Effector CD8-positive, alpha-beta T cell (primary cell): ENCODE measurements around the gene PCMTD2.

ENCODE experiments used
- DNase-seq: peaks from one replicate; lab custom pipeline; 2025; lab: John Stamatoyannopoulos, UW
- total RNA-seq, 4 experiments: gene quantifications; one replicate each; lab custom pipeline; 2026; lab: John Stamatoyannopoulos, UW

PCMTD2 gene
- total RNA-seq = 77.9 to 120 (median 118) reads per million in 4 experiments

DNA sequence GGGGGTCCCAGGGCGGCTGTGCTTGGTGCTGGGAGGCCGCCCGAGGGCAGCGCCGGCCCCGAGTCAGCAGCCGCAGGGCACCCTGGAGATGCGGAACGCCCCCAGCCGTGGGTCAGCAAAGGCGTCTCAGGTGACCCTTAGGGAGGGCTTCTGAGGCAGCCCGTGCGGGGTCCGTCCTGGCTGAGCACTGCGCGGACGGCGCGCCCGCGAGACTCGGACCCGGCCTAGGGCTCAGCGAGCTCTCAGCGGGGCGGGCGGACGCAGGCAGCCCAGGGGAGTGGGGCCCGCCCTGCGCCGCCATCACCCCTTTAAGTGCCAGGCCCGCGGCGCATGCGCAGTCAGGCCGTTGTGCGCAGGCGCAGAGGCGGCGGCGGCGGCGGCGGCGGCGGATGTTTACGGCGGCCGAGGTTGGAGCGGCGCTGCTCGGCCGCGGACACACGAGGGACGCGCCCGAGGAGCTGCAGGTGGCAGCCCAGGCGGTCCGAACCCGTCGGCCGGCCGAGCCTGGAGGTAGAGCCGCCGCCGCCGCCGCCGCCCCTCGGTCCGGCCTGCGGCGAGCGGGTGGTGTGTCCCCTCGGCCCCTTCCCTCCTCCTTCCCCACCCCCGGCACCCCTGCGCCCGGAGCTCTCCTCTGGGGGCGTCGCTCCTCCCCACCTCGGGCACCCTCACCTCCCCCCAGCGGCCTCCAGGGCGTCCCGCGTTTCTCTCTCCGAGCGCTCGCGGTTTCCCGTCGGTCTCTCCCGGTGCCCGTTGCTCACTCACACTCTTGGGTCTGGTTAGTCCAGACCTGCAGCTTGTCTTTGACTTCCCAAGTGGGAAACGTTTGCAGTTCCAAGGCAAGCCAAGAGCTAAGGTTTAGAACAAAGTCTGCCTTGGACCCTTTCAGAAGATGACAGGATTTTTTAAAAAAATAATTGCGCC is at the start of gene PCMTD2:
PCMTD2 (plus strand) TSS at position 388 of the 921 bp plus-strand sequence. CDS start 4,218 bp downstream, outside the sequence.
- peak; percentile 82 for DNase-seq

- no peak for DNase-seq
Observed at GRCh38 chr20:64206614-64207013, 48.9 kb upstream of the PCMTD2 start.

- no peak for DNase-seq
Observed at GRCh38 chr20:64207641-64208590, 47.6 kb upstream of the PCMTD2 start.

DNA sequence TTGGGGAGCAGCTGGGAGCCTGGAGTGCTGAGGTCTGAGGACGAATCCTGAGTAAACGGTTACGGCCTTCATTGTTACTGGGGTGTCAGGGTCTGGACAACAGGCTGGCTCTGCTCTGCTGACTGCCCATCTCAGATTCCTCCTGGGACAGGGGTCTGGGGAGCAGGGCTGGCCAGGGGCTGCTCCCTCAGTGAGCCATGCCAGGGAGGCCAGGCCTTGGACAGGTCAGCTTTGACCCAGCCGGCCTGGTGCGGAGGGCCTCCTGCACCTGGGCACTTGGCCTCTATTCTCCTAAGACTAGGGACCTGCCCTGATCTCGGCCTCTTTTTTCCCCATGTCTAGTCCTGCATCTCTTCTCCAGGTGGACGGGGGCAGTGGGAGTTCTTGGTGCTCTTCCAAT is 46.4 kb upstream of the PCMTD2 start:
- no peak for DNase-seq

DNA sequence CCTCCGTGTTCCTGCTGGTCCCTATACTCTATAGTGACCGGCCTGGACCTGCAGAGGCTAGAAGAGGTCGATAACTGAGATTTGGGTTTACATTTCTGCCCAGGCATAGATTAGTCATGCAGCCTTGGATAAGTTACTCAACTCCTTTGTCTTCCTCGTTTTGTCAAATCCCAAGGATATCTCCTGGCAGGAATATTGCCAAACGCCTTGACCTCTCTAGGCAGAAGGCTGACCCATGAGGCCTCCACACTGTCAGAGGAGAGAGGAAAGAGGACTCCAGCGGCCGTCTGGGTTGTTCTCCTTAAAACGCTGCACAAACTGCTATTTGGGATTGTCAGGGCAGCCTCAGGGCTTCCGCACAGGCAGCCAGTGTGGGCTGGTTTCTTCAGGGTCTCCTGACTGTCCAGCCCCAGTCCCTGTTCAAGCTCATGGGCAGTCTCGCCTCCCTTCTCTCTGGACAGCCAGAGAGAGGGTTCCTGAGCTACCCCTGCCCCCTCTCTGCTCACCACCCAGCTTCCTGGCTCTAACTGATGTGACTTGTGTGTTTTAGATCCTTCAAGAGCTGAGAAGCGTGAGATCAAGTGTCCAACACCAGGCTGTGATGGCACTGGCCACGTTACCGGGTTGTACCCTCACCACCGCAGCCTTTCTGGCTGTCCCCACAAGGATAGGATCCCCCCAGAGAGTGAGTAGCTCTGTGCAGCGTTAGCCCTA is 44.7 kb upstream of the PCMTD2 start:
- no peak for DNase-seq

- no peak for DNase-seq
Observed at GRCh38 chr20:64211874-64212658, 43.5 kb upstream of the PCMTD2 start.

- no peak for DNase-seq
Observed at GRCh38 chr20:64212755-64213154, 42.8 kb upstream of the PCMTD2 start.

DNA sequence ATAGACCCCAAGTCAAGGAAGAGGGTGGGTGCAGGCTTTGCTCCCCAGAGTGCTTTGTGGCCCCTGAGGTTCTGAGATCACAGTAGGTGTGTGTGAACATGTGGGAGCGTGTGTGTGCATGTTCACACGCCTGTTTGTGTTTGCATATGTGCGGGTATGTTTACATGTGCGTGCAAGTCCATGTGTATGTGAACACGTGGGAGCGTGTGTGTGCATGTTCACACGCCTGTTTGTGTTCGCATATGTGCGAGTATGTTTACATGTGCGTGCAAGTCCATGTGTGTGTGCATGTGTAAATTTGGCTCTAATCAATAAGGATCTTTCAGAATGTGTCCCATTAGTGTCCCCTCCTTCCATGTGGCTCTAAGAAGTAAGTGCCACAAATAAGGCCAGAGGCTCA is 41.4 kb upstream of the PCMTD2 start:
- DNase-seq = no peak

GRCh38 chr20:64214952-64215351 is 40.6 kb upstream of the PCMTD2 start:
- no peak for DNase-seq

GRCh38 chr20:64216036-64216435 is 39.5 kb upstream of the PCMTD2 start:
- no peak for DNase-seq

- DNase-seq = no peak
Observed at GRCh38 chr20:64216910-64217309, 38.6 kb upstream of the PCMTD2 start.

GRCh38 chr20:64217539-64218221 is 37.9 kb upstream of the PCMTD2 start:
- no peak for DNase-seq

- DNase-seq = no peak
Observed at GRCh38 chr20:64219202-64219601, 36.3 kb upstream of the PCMTD2 start.

- DNase-seq = no peak
Observed at GRCh38 chr20:64219730-64220129, 35.8 kb upstream of the PCMTD2 start.

- DNase-seq = no peak
Observed at GRCh38 chr20:64220420-64220819, 35.1 kb upstream of the PCMTD2 start.

DNA sequence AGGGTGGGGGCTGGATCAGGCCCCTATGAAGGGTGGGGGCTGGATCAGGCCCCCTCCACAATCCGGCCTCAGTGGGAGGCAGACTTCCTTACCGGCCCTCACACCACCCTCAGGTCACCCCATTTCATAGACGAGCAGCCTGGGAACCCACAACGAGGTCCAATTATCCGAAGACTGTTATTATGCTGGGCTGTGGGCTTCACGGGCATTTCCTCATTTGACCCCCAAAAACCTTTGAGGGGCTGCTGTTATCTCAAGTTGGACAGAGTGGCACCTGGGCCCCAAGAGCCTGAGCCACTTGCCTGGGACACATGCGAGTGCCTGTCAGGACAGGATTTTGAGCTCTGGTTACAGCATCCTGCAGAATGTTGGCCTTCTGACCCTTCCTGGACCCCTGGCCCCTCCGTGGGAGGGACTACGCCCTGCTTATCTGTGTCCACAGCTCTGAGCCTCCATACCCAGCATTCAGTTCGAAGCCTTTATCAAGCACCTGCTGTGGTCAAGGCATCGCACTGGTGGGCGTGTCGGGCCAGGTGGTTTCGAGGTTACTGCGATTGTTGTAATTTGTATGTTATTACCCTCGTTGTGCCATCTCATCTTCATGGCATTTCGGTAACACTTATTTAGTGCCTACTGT is 34.5 kb upstream of the PCMTD2 start:
- no peak for DNase-seq

DNA sequence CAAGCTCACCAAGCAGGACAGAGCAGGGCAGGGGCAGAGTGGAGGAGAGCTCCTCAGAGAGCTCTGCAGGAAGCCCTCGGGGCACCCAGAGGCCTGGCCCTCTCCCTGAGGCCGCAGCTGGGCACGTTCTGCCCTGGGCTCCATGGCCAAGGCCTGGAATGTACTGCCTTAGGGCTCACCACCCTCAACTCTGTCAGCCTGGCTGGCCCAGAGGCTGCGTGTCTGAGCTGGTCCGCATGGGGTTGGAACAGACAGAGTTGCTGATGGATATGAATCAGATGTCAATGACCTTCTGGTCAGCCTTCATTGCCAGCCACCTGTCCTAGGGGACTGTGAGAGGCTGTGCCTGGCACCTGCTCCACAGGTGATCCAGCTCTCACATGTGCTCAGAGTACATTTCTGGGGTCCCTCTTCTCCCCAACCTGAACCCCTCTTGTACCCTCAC is 33.2 kb upstream of the PCMTD2 start:
- DNase-seq = no peak

DNA sequence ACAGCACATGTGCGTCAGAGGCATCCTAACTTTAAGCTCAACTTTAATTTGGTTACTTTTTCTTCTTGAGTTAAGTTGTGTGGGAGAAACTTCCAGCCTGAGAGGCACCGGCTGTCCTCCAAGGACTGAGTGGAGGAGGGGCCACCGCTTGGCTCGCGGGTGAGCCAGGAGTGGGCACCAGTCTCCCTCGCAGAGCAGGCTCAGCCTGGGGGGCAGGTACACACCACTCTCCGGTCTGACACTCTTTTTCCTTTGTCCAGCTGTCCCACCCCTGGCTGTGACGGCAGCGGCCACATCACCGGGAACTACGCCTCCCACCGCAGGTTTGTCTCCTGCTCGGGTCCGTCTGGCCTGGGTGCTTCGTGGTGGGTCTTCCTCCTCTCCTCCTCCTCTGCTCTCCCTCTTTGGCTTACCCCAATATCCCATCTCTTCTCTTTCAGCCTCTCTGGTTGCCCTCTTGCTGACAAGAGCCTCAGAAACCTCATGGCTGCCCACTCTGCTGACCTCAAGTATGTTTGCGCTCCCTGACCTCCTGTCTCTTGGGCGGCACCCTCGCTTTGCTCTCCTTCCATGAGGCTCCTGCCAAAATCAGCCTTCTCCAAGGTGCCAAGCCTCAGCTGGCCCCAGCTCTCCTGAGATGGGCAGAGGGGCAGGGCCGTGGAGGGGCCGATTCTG is 32.6 kb upstream of the PCMTD2 start:
- no peak for DNase-seq

DNA sequence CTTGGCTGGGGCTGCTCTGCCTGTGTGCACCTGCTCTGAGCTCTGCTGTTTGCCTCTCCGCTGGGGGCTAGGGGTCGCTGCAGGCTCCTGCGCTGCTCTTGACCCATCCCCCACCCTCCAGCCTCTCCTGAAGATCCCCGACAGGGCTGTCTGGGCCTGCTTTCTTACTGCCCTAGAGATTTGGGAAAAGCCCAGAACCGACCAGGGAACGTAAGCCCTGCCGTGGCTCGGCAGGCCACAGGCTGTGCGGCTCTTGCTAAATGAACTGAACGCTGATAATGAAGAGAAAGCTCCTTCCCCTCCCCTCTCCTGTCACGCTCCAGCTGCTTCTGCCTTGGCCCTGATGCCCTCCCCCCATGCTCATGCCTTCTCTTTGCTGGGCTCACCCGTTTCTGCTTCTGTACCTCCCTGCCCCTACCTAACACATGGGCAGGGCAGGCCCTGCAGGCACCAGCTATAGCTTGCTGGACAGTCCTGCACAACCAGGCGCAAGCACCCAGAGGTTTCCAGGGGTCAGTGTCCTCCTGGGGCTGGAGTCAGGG is 32.0 kb upstream of the PCMTD2 start:
- no peak for DNase-seq
